Naive B cell (primary cell): ENCODE data around the gene CLEC11A. TPM values are rescaled to one million over a fixed set of nuclear protein-coding genes. Genes with fewer than 3 reads are reported as not detected.

Experiments used
- ATAC-seq, 2 donors: fragments of 150-1000 bp; cut with Tn5 transposase; 2 replicates each; pipeline ENCODE4 v1.10.0; 2021; ENCODE audit warnings: low read depth in 2 of 2, mild to moderate bottlenecking in 2 of 2, moderate library complexity in 2 of 2
- DNase-seq: peaks from one replicate; pipeline ENCODE4 v3.0.0; 2022
- H3K27ac Mint-ChIP-seq, 6 donors: one replicate each; pipeline ENCODE4 v1.8.0; 2020 to 2022; ENCODE audit warnings: mild to moderate bottlenecking in 6 of 6, mixed read lengths in 6 of 6, moderate library complexity in 5 of 6, inconsistent platforms in 2 of 6
- H3K27me3 Mint-ChIP-seq, 3 donors: one replicate each; pipeline ENCODE4 v1.8.0; 2021 to 2022; ENCODE audit warnings: mixed read lengths in 3 of 3, mild to moderate bottlenecking in 1 of 3
- H3K36me3 Mint-ChIP-seq, 2 donors: one replicate each; pipeline ENCODE4 v1.8.0; 2020 to 2022; ENCODE audit warnings: mixed read lengths in 2 of 2, inconsistent platforms in 1 of 2, mild to moderate bottlenecking in 1 of 2
- H3K4me1 Mint-ChIP-seq, 3 donors: one replicate each; pipeline ENCODE4 v1.8.0; 2020 to 2022; ENCODE audit warnings: mixed read lengths in 3 of 3, inconsistent platforms in 1 of 3, mild to moderate bottlenecking in 1 of 3, moderate library complexity in 1 of 3
- H3K4me3 Mint-ChIP-seq, 8 donors: one replicate each; pipeline ENCODE4 v1.8.0; 2020 to 2022; ENCODE audit warnings: mild to moderate bottlenecking in 8 of 8, mixed read lengths in 8 of 8, moderate library complexity in 8 of 8, inconsistent platforms in 2 of 8
- H3K9me3 Mint-ChIP-seq, 7 donors: one replicate each; pipeline ENCODE4 v1.8.0; 2020 to 2022; ENCODE audit warnings: mixed read lengths in 7 of 7, mild to moderate bottlenecking in 5 of 7, inconsistent platforms in 2 of 7, moderate library complexity in 1 of 7
- polyA plus RNA-seq, 6 donors: library from polyadenylated mRNA; unstranded; fragments of 300-500 nt; fragmentation: Illumina TruSeq; gene quantifications; one replicate each; pipeline ENCODE4 v1.2.3, GENCODE V29; 2021; ENCODE audit warnings: low read depth in 6 of 6

The CLEC11A gene
- polyA plus RNA-seq, 6 donors from 2014 or later = 0.49 to 1.1 (median 0.69) TPM

- H3K36me3 Mint-ChIP-seq = peaks cover 0 to 16% of the 10 kb centered on the region in 2 donors
- H3K9me3 Mint-ChIP-seq = peaks cover 0 to 5% (median 0%) of the 10 kb centered on the region in 7 donors
- H3K4me1 Mint-ChIP-seq = peaks cover 5 to 9% (median 8%) of the 10 kb centered on the region in 3 donors
- DNase-seq (no peak), ATAC-seq (no peak)
- H3K4me3 Mint-ChIP-seq = no peak overlapping the region
- H3K27ac Mint-ChIP-seq = peak overlapping the region in 1 of 6 donors; percentile 57
- H3K27me3 Mint-ChIP-seq = peaks cover 48 to 88% (median 79%) of the 10 kb centered on the region in 3 donors
Observed at GRCh38 chr19:50696094-50696483, 27.1 kb upstream of the CLEC11A start.

GRCh38 chr19:50697414-50698124 lies 25.6 kb upstream of the CLEC11A start:
- DNase-seq (no peak), ATAC-seq (no peak)
- Mint-ChIP-seq H3K9me3 (peaks cover 0 to 5% (median 0%) of the 10 kb centered on the region in 7 donors), H3K36me3 (peaks cover 0 to 16% of the 10 kb centered on the region in 2 donors), H3K27me3 (peaks cover 43 to 80% (median 74%) of the 10 kb centered on the region in 3 donors), H3K4me3 (no peak overlapping the region), H3K4me1 (peaks cover 5 to 8% (median 6%) of the 10 kb centered on the region in 3 donors), H3K27ac (no peak overlapping the region)

GRCh38 chr19:50701367-50701985 lies 21.7 kb upstream of the CLEC11A start:
- peaks cover 47 to 72% (median 64%) of the 10 kb centered on the region in 3 donors for H3K27me3 Mint-ChIP-seq

GRCh38 chr19:50702158-50702870 lies 20.9 kb upstream of the CLEC11A start:
- peaks cover 0 to 5% (median 0%) of the 10 kb centered on the region in 7 donors for H3K9me3 Mint-ChIP-seq
- no peak overlapping the region for H3K27ac Mint-ChIP-seq
- peaks cover 42 to 64% (median 62%) of the 10 kb centered on the region in 3 donors for H3K27me3 Mint-ChIP-seq
- peaks cover 0 to 8% of the 10 kb centered on the region in 2 donors for H3K36me3 Mint-ChIP-seq
- DNase-seq = no peak
- no peak overlapping the region for H3K4me3 Mint-ChIP-seq
- peaks cover 0 to 7% (median 0%) of the 10 kb centered on the region in 3 donors for H3K4me1 Mint-ChIP-seq
- no peak for ATAC-seq

More at GRCh38 chr19:50701367-50701985, 21.7 kb upstream of the CLEC11A start:
- peaks cover 0 to 5% (median 0%) of the 10 kb centered on the region in 7 donors for H3K9me3 Mint-ChIP-seq
- H3K4me1 Mint-ChIP-seq = peaks cover 0 to 7% (median 0%) of the 10 kb centered on the region in 3 donors
- no peak overlapping the region for H3K27ac Mint-ChIP-seq
- H3K4me3 Mint-ChIP-seq = no peak overlapping the region
- no peak for DNase-seq
- no peak for ATAC-seq
- peaks cover 0 to 8% of the 10 kb centered on the region in 2 donors for H3K36me3 Mint-ChIP-seq

- Mint-ChIP-seq H3K4me3 (no peak overlapping the region), H3K4me1 (peaks cover 0 to 7% (median 0%) of the 10 kb centered on the region in 3 donors), H3K27ac (peak overlapping the region in 2 of 6 donors; percentile 20 to 65), H3K27me3 (peaks cover 41 to 65% (median 56%) of the 10 kb centered on the region in 3 donors), H3K36me3 (peaks cover 0 to 8% of the 10 kb centered on the region in 2 donors), H3K9me3 (peaks cover 0 to 5% (median 0%) of the 10 kb centered on the region in 7 donors)
- no peak for ATAC-seq
- no peak for DNase-seq
Observed at GRCh38 chr19:50702871-50703829, 20.0 kb upstream of the CLEC11A start.

GRCh38 chr19:50703915-50704796 lies 19.0 kb upstream of the CLEC11A start:
- DNase-seq (no peak), ATAC-seq (no peak)
- Mint-ChIP-seq H3K9me3 (peaks cover 0 to 3% (median 0%) of the 10 kb centered on the region in 7 donors), H3K27ac (peak overlapping the region in 1 of 6 donors; percentile 84), H3K4me1 (peaks cover 0 to 7% (median 0%) of the 10 kb centered on the region in 3 donors), H3K27me3 (peaks cover 32 to 57% (median 46%) of the 10 kb centered on the region in 3 donors), H3K4me3 (no peak overlapping the region), H3K36me3 (peaks cover 0 to 5% of the 10 kb centered on the region in 2 donors)

GRCh38 chr19:50705422-50706019 lies 17.6 kb upstream of the CLEC11A start:
- Mint-ChIP-seq H3K27ac (no peak overlapping the region), H3K4me1 (peaks cover 0 to 7% (median 0%) of the 10 kb centered on the region in 3 donors), H3K36me3 (no peaks in the 10 kb centered on the region), H3K4me3 (no peak overlapping the region), H3K9me3 (peaks cover 0 to 2% (median 0%) of the 10 kb centered on the region in 7 donors), H3K27me3 (peaks cover 24 to 44% (median 33%) of the 10 kb centered on the region in 3 donors)
- DNase-seq = peak; percentile 20
- peak; percentile 77 to 81 for ATAC-seq

GRCh38 chr19:50706387-50706786 lies 16.8 kb upstream of the CLEC11A start:
- ATAC-seq = no peak
- no peaks in the 10 kb centered on the region for H3K36me3 Mint-ChIP-seq
- no peak overlapping the region for H3K27ac Mint-ChIP-seq
- H3K9me3 Mint-ChIP-seq = peaks cover 0 to 3% (median 0%) of the 10 kb centered on the region in 7 donors
- H3K4me3 Mint-ChIP-seq = no peak overlapping the region
- no peak for DNase-seq
- peaks cover 0 to 7% (median 0%) of the 10 kb centered on the region in 3 donors for H3K4me1 Mint-ChIP-seq
- peaks cover 26 to 49% (median 37%) of the 10 kb centered on the region in 3 donors for H3K27me3 Mint-ChIP-seq

GRCh38 chr19:50708179-50708879 lies 14.8 kb upstream of the CLEC11A start:
- H3K9me3 Mint-ChIP-seq = peaks cover 0 to 3% (median 0%) of the 10 kb centered on the region in 7 donors
- H3K4me3 Mint-ChIP-seq = no peak overlapping the region
- no peak overlapping the region for H3K27ac Mint-ChIP-seq
- DNase-seq (no peak), ATAC-seq (no peak)
- peaks cover 25 to 53% (median 39%) of the 10 kb centered on the region in 3 donors for H3K27me3 Mint-ChIP-seq
- H3K36me3 Mint-ChIP-seq = no peaks in the 10 kb centered on the region
- peaks cover 0 to 11% (median 5%) of the 10 kb centered on the region in 3 donors for H3K4me1 Mint-ChIP-seq

GRCh38 chr19:50710094-50710493 lies 13.1 kb upstream of the CLEC11A start:
- no peak overlapping the region for H3K27ac Mint-ChIP-seq
- no peak for ATAC-seq
- no peaks in the 10 kb centered on the region for H3K36me3 Mint-ChIP-seq
- H3K4me3 Mint-ChIP-seq = no peak overlapping the region
- peaks cover 0 to 12% (median 5%) of the 10 kb centered on the region in 3 donors for H3K4me1 Mint-ChIP-seq
- no peak for DNase-seq
- peaks cover 0 to 3% (median 0%) of the 10 kb centered on the region in 7 donors for H3K9me3 Mint-ChIP-seq
- H3K27me3 Mint-ChIP-seq = peaks cover 19 to 55% (median 40%) of the 10 kb centered on the region in 3 donors

- peaks cover 0 to 6% (median 5%) of the 10 kb centered on the region in 3 donors for H3K4me1 Mint-ChIP-seq
- ATAC-seq (no peak), DNase-seq (no peak)
- no peak overlapping the region for H3K4me3 Mint-ChIP-seq
- H3K9me3 Mint-ChIP-seq = peaks cover 0 to 3% (median 0%) of the 10 kb centered on the region in 7 donors
- no peak overlapping the region for H3K27ac Mint-ChIP-seq
- H3K27me3 Mint-ChIP-seq = peaks cover 15 to 60% (median 45%) of the 10 kb centered on the region in 3 donors
- H3K36me3 Mint-ChIP-seq = no peaks in the 10 kb centered on the region
Observed at GRCh38 chr19:50710612-50711011, 12.6 kb upstream of the CLEC11A start.
